Neural cell (in vitro differentiated cells): ENCODE data around the gene ALDH2.

Source experiments
- CTCF ChIP-seq: fragments of 450-650 bp; IDR thresholded peaks from 2 replicates; pipeline ENCODE4 v1.5.1; 2014; ENCODE audit warnings: antibody characterized with exemption, mild to moderate bottlenecking, moderate library complexity; ENCODE audit not compliant: poor library complexity, severe bottlenecking
- EP300 ChIP-seq: fragments of 450-650 bp; conservative IDR thresholded peaks from 2 replicates; pipeline ENCODE4 v1.6.1; 2014; ENCODE audit warnings: antibody characterized with exemption, mild to moderate bottlenecking, moderate library complexity; ENCODE audit not compliant: poor library complexity, severe bottlenecking
- POLR2AphosphoS5 ChIP-seq: IDR thresholded peaks from 2 replicates; pipeline ENCODE4 v1.6.1; 2012
- RAD21 ChIP-seq: fragments of 450-650 bp; conservative IDR thresholded peaks from 2 replicates; pipeline ENCODE4 v1.6.1; 2014; ENCODE audit warnings: antibody characterized with exemption, mild to moderate bottlenecking, moderate library complexity
- REST ChIP-seq: IDR thresholded peaks from 2 replicates; pipeline ENCODE4 v1.6.1; 2012; ENCODE audit warnings: borderline replicate concordance
- TAF1 ChIP-seq: IDR thresholded peaks from 2 replicates; pipeline ENCODE4 v1.6.1; 2012; ENCODE audit warnings: low read depth

- TF ChIP-seq CTCF = no peak
- TF ChIP-seq TAF1 = no peak
- TF ChIP-seq RAD21 = no peak
- TF ChIP-seq REST = no peak
- TF ChIP-seq EP300 = no peak
- TF ChIP-seq POLR2AphosphoS5 = no peak
Measured at GRCh38 chr12:111784953-111785352, 18.2 kb downstream of the ALDH2 start.
